Transverse colon (tissue), 4 donors: Measurements from ENCODE around the gene MUL1. TPM values are rescaled to one million over a fixed set of nuclear protein-coding genes. Genes with fewer than 3 reads are reported as not detected.

ENCODE experiments used
- DNase-seq: peaks from one replicate; pipeline ENCODE4 v3.0.0-alpha.2; 2019
- H3K27ac ChIP-seq, 4 donors: fragments of 200-600 bp; sonication (generic); 2 replicates each; pipeline ENCODE4 v1.5.1; 2016 to 2018; ENCODE audit warnings: inconsistent platforms in 4 of 4
- H3K27me3 ChIP-seq: fragments of 200-600 bp; sonication (generic); 2 replicates; pipeline ENCODE4 v1.5.1; 2017; ENCODE audit warnings: inconsistent platforms
- H3K36me3 ChIP-seq, 4 donors: fragments of 200-600 bp; sonication (generic); 2 replicates each; pipeline ENCODE4 v1.5.1; 2017 to 2019; ENCODE audit warnings: inconsistent platforms in 4 of 4
- H3K4me1 ChIP-seq, 4 donors: fragments of 200-600 bp; sonication (generic); 2 replicates each; pipeline ENCODE4 v1.5.1; 2017 to 2020; ENCODE audit warnings: inconsistent platforms in 4 of 4
- H3K4me3 ChIP-seq, 4 donors: fragments of 200-600 bp; sonication (generic); 1 replicate in 1 of 4; 2 replicates in 3 of 4; pipeline versions ENCODE4 v1.5.1 to v1.6.1; 2017 to 2019; ENCODE audit warnings: inconsistent platforms in 4 of 4
- H3K9me3 ChIP-seq, 2 donors: fragments of 200-600 bp; sonication (generic); 2 replicates each; pipeline ENCODE4 v1.5.1; 2017 to 2019; ENCODE audit warnings: inconsistent platforms in 2 of 2
- EP300 ChIP-seq: sonication (generic); formaldehyde crosslinking; IDR thresholded peaks from one replicate; pipeline ENCODE4 v1.6.1; 2017; ENCODE audit warnings: antibody characterized with exemption, low read depth
- POLR2A ChIP-seq: fragments of 450-650 bp; IDR thresholded peaks from one replicate; pipeline ENCODE4 v1.6.1; 2016; ENCODE audit warnings: antibody characterized with exemption, mild to moderate bottlenecking, moderate library complexity
- POLR2AphosphoS5 ChIP-seq, 3 donors: sonication (generic); formaldehyde crosslinking; IDR thresholded peaks; one replicate each; pipeline ENCODE4 v1.6.1; 2016; ENCODE audit warnings: antibody characterized with exemption in 3 of 3
- WGBS, 2 donors: methylation state at CpG; one replicate each; pipeline ENCODE4 v1.1.5; 2018; ENCODE audit warnings: low coverage in 1 of 2; 5-methylcytosine and 5-hydroxymethylcytosine counted together
- in situ Hi-C, 4 donors: fragments of 200-750 bp; cut with MboI; loops; one replicate each; pipeline versions ENCODE4 v1.15.0 to v1.15.1; 2017; ENCODE audit warnings: low sequenced_read_pairs in 3 of 4, low pct_ligation_motif_present in 1 of 4, low pct_unique_long_range_greater_than_20kb in 1 of 4
- intact Hi-C: fragments of 100-400 bp; cut with DNase I; formaldehyde crosslinking; loops from one replicate; pipeline ENCODE4 v1.15.1; 2023; ENCODE audit warnings: low total_unique reads
- total RNA-seq, 4 donors: library from RNA; depleted of rRNA; stranded (reverse); fragments of >200 nt; gene quantifications; one replicate each; pipeline ENCODE4 v1.1.0, GENCODE V29; 2016
- TF ChIP-seq, protein P1 (sequence below), 5 experiments: fragments of 200-600 bp in 3 of 5; fragments of 450-650 bp in 2 of 5; sonication (generic) in 3 of 5; IDR thresholded peaks; 1 replicate in 2 of 5; 2 replicates in 3 of 5; pipeline ENCODE4 v1.5.1; 2016 to 2017; ENCODE audit warnings: antibody characterized with exemption in 5 of 5, inconsistent platforms in 3 of 5, mild to moderate bottlenecking in 2 of 5, moderate library complexity in 1 of 5

Gene MUL1
- total RNA-seq, 4 donors from 2014 or later, result 21.9 to 53.9 (median 43.9) TPM

DNA sequence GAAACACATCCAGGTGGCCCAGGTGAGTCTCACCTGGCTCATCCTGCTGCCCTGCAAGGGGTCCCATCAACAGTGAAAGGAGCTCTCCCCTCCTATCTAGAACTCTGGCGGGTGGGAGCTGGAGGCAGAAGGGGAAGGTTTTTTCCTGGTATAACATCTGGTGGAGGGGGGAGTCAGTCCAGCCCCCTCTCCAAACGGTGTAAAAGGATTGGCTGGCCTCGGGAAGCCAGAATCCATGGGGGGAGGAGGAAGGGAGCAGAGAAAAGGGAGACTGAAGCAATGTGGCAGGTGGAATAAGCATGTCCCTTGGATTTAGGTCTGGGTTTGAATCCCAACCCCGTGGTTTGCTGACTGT is 20.7 kb downstream of the MUL1 start:
- intact Hi-C loops, result no loop called here
- peaks cover 7 to 33% (median 25%) of the 10 kb centered on the region in 4 donors for H3K4me1 ChIP-seq
- TF ChIP-seq, protein P1, sequence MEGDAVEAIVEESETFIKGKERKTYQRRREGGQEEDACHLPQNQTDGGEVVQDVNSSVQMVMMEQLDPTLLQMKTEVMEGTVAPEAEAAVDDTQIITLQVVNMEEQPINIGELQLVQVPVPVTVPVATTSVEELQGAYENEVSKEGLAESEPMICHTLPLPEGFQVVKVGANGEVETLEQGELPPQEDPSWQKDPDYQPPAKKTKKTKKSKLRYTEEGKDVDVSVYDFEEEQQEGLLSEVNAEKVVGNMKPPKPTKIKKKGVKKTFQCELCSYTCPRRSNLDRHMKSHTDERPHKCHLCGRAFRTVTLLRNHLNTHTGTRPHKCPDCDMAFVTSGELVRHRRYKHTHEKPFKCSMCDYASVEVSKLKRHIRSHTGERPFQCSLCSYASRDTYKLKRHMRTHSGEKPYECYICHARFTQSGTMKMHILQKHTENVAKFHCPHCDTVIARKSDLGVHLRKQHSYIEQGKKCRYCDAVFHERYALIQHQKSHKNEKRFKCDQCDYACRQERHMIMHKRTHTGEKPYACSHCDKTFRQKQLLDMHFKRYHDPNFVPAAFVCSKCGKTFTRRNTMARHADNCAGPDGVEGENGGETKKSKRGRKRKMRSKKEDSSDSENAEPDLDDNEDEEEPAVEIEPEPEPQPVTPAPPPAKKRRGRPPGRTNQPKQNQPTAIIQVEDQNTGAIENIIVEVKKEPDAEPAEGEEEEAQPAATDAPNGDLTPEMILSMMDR (IDR thresholded peaks at IDR 0.05), result no peak
- TF ChIP-seq EP300 (no peak), POLR2AphosphoS5 (IDR thresholded peaks at IDR 0.05) (no peak), POLR2A (no peak)
- H3K4me3 ChIP-seq, result peak overlapping the region in 2 of 4 donors; percentile 72 to 77
- no peaks in the 10 kb centered on the region for H3K9me3 ChIP-seq
- H3K27ac ChIP-seq, result peak overlapping the region; percentile 91 to 95 (median 93)
- WGBS, 2 donors, result 13% methylated on average over 4 of the region's 4 CpGs; no CpG with 5 or more reads in 1 of the 2 donors
- peaks cover 9% of the 10 kb centered on the region for H3K27me3 ChIP-seq
- in situ Hi-C loops, result no loop called here
- DNase-seq, result no peak
- no peaks in the 10 kb centered on the region for H3K36me3 ChIP-seq

DNA sequence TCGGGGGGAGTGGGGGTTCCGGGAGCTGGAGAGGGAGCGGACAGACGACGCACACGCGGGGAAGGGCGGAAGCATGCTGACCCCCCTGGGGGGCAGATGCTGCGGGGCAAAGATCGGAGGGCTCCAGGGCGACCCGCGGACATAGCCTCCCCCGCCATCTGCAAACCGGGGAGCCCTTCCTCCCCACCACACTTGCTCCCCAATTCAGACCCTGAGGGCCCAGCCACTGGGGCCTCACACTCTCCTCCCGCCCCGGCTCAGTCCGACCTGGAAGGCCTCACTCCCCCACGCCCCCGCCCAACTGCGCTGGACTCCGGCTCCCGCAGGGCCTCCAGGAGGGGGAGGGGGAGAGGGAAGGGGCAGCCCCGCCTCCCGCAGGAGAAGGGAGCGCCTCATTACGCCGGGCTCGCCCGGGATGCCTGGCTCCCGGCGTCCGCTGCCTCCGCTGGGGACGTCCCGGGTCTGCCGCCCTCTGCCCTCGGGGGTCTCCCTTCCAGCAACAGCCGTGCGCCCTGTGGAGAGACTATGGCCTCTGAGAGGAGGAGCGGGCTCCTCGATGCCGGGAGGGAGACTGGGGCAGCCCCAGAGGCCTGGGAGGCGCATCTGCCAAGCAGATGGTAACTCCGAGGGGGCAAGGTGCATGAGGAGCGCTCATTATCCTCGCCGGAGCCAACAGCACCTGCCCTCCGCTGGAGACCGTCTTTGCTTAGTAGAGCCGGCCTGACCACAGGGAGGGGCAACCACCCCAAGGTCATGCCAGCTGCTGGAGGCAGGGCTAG is 21.3 kb downstream of the MUL1 start:
- Histone ChIP-seq H3K27me3 (peaks cover 9% of the 10 kb centered on the region), H3K4me3 (peak overlapping the region; percentile 38 to 77 (median 64)), H3K9me3 (no peaks in the 10 kb centered on the region), H3K4me1 (peaks cover 8 to 39% (median 31%) of the 10 kb centered on the region in 4 donors), H3K36me3 (no peaks in the 10 kb centered on the region), H3K27ac (peak overlapping the region; percentile 91 to 95 (median 93))
- intact Hi-C loops, result no loop called here
- TF ChIP-seq POLR2A (peak; percentile 74), EP300 (no peak), POLR2AphosphoS5 (IDR thresholded peaks at IDR 0.05) (peak; percentile 66 to 78 (median 74))
- TF ChIP-seq, protein P1 (IDR thresholded peaks at IDR 0.05), result peak in 1 of 5 experiments; percentile 16
- peak; percentile 91 for DNase-seq
- in situ Hi-C loops, result no loop called here
- 3% methylated on average over 41 of the region's 51 CpGs; no CpG with 5 or more reads in 1 of the 2 donors for WGBS, 2 donors

DNA sequence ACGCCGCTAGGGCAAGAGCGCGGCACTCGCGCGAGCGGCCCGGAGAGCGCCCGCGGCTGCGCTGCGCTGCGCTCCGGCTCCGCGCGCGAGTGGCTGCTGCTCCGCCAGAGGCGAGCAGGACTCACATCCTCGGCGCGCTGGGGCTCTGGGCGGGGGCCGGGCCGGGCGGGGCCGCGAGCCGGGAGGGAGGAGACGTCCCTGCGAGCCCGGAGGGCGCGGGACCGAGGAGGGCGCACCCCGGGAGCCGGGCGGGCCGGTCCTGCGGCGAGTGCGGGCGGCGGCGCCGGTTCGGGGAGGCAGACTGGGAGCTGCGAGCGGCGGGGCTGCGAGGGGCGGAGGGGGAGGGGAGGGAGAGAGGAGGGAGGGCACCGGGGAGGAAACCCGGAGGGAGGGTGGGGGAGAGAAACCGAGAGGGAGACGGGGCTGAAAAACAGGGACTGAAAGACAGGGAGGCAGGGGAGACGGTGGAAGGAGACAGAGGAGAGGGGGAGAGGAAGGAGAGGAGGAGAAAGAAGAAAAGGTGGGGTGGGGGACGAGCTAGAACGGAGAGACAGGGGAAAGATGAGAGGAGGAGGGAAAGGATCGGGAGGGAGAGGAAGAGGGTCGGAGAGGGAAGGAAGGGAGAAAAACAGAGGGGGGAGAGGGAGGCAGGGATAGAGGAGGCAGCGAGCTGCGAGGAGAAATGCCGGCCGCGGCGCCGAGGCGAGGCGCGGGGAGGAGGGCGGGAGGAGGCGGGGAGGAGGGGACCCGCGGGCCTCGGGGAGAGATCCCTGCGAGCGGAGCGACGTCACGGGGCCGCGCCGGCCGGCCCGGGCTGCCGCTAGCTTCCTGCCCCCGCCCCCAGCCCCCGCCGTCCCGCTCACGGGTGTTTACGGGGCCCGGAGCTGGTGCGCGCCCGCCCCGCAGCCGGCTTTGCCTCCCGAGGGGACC is 22.2 kb downstream of the MUL1 start, which contains the start of gene CAMK2N1:
TSS of gene CAMK2N1 (minus strand) at position 684 of the 930 bp plus-strand sequence. CDS start 831 bp downstream, outside the sequence.
- Histone ChIP-seq H3K4me1 (peaks cover 10 to 47% (median 39%) of the 10 kb centered on the region in 4 donors), H3K27ac (peak within 1 kb of the TSS; percentile 91 to 95 (median 93)), H3K9me3 (no peaks in the 10 kb centered on the region), H3K27me3 (peaks cover 9% of the 10 kb centered on the region), H3K36me3 (no peaks in the 10 kb centered on the region), H3K4me3 (peak within 1 kb of the TSS; percentile 56 to 86 (median 74))
- in situ Hi-C loops (no loop called here), intact Hi-C loops (no loop called here)
- DNase-seq, result peak; percentile 86
- WGBS, 2 donors, result 0 to 1% methylated on average over 2 to 65 of the region's 104 CpGs
- TF ChIP-seq POLR2A (peak; percentile 76), EP300 (no peak), POLR2AphosphoS5 (IDR thresholded peaks at IDR 0.05) (peak in 2 of 3 donors; percentile 74 to 86)

DNA sequence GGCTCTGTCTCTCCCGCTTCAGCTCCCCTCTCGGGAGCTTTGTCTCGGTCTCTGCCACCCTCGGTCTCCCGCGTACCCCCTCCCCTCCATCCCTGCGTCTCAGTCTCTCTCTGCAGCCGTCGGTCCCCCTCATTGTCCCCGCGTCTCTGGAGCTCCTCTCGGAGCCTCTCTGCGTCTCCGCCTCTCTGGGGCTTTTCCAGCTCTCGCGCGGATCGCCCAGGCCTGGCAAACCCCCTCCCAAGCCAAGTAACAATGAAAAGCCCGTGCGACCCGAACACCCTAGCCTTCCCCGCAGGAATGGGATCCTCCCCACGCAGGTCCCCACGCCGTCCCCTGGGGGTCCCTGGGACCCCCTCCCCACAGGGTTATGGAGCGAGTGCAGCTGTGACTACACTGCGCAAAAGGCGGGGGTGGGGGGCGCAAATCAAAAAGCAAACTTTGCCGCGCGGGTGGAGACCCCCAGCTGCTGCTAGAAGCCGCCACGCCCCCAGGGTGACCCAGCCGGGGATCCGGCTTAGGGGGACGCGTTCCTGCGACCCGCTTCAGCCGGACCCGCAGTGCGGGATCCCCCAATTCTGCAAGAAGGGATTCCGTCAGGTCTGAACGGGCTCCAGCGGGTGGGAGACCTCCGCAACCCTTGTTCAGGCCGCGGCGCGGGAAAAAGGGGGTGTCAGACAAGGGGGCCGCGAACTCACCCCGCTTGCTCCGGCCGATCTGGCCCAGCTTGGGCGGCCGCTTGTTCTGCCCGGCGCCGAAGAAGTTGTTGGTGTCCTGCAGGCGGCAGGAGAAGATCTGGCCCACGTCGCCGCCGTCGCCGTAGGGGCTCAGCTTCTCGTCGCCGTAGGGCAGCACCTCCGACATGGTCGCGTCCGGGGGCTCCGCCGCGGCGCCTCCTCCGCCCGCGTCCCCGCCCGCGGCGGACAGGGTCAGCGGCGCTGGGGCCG is 23.2 kb downstream of the MUL1 start:
- WGBS, 2 donors, result 0 to 2% methylated on average over 9 to 72 of the region's 89 CpGs
- DNase-seq, result no peak
- in situ Hi-C loops, result no loop called here
- H3K4me1 ChIP-seq, result peaks cover 10 to 56% (median 44%) of the 10 kb centered on the region in 4 donors
- intact Hi-C loops, result no loop called here
- H3K36me3 ChIP-seq, result no peaks in the 10 kb centered on the region
- H3K9me3 ChIP-seq, result no peaks in the 10 kb centered on the region
- H3K4me3 ChIP-seq, result peak overlapping the region; percentile 56 to 86 (median 74)
- peak overlapping the region; percentile 91 to 95 (median 93) for H3K27ac ChIP-seq
- TF ChIP-seq POLR2A (no peak), EP300 (no peak), POLR2AphosphoS5 (IDR thresholded peaks at IDR 0.05) (no peak)
- TF ChIP-seq, protein P1 (IDR thresholded peaks at IDR 0.05), result no peak
- H3K27me3 ChIP-seq, result peaks cover 9% of the 10 kb centered on the region
